Measurements from ENCODE around the gene TSPAN5.

Gene TSPAN5

DNA sequence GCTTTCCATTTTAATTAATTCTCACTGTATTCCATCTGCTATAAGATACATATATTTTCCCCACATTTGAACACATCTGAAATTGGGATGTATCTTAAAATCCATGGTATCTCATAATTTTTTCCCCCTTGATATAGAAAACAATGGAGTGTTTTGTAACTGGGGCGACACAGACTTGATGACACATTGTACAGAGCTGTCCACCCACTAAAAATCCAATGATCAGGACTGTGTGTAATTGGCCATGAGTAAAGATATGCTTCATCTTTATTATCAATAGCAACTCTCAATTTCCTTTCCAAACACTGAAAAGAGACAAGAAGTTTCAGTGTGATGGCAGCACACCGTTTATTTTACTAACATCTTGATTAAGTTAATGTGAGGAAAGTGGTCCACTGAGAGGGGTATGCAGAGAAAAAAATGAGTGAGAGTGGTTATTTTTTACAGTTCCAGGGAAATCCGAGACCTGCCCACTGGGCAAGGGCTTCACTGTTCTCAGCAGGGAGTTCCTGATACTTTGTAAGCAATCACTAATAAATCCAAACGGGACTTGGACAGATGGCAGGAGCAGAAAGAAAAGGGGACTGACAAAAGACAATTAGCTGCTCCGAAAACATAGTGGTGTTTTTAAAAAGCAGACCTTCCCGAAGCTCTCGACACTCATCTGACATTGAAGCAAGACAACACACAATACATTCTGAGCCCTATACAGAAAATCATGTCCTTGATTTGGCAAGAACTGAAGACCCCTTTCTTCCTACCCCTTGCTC is 149.4 kb downstream of the TSPAN5 start:
- TF ChIP-seq CTCF (conservative IDR thresholded peaks at IDR 0.05; ENCODE audit: low read length), result no peak
- no peak overlapping the region for H3K4me3 ChIP-seq (ENCODE audit: low read length)
- DNase-seq (ENCODE audit: low read depth), result no peak

DNA sequence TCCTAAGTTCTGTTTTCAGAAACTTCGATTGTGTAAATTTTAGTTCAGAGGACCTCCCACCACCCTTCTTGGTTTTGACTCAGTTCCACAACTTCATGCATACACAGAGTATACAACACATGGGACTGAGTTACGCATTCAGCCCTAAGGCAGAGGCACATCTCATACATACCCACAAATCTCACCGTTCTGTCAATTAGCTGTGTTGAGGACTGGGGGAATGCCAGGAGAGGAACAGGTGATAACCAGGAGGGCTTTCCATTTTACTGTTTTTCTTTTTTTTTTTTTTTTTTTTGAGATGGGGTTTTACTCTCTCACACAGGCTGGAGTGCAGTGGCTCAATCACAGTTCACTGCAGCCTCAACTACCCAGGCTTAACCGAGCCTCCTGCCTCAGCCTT is 150.2 kb downstream of the TSPAN5 start:
- TF ChIP-seq CTCF (conservative IDR thresholded peaks at IDR 0.05; ENCODE audit: low read length), result no peak
- H3K4me3 ChIP-seq (ENCODE audit: low read length), result no peak overlapping the region
- no peak for DNase-seq (ENCODE audit: low read depth)

GRCh38 chr4:98507299-98507698 is 151.1 kb downstream of the TSPAN5 start:
- DNase-seq (ENCODE audit: low read depth), result no peak
- no peak overlapping the region for H3K4me3 ChIP-seq (ENCODE audit: low read length)
- no peak for TF ChIP-seq CTCF (conservative IDR thresholded peaks at IDR 0.05; ENCODE audit: low read length)

DNA sequence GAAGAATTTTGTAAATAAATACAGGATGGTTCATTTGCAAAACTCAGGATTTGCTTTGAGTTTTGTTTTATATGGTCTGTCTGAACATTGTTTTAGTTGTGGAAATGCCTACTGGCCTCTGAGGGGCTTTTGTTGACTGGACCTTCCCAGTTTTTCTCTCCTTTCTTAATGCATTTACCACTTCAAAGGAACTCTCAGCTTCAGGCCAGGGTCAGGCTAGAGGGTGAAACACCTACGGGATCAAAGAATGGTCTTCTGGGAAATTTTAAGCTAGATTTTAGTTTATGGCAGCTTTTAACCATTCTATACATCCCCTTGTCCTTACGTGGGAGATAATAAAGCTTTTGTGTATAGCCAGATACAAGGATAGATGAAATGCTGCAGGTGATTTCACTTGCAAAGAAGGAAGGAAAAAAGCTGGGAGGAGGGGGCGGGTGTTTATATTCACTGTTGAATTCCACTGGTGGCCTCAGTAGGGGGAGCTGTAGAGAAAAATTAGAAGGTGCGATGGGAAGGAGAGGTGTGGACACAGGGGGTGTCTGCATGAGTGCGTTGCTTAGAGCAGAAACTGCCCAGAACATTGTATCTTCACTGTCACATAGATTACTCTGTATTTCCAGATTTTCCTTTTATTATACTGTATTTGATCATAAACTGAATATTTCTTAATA is 151.8 kb downstream of the TSPAN5 start:
- no peak overlapping the region for H3K4me3 ChIP-seq (ENCODE audit: low read length)
- no peak for TF ChIP-seq CTCF (conservative IDR thresholded peaks at IDR 0.05; ENCODE audit: low read length)
- DNase-seq (ENCODE audit: low read depth), result no peak

GRCh38 chr4:98505992-98506391 is 152.4 kb downstream of the TSPAN5 start:
- H3K4me3 ChIP-seq (ENCODE audit: low read length), result no peak overlapping the region
- DNase-seq (ENCODE audit: low read depth), result no peak
- no peak for TF ChIP-seq CTCF (conservative IDR thresholded peaks at IDR 0.05; ENCODE audit: low read length)

DNA sequence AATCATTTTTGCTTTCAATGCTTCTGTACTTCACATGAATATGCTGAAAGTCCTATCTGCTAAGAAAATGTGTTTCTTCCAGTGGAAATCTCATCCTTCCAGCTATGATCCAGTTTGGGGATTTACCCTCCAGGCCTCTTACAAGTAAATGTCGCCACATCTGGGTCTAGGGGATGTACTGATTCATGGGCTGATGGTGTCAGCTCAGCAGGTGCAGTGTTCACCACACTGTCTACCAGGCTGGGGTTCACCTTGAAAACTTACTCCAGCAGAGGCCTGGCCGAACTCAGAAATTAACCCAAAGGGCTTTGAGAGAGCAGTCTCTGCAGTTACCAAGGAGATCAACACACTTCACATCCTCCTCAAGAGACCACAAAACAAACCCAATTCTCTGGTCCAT is 154.3 kb downstream of the TSPAN5 start:
- DNase-seq (ENCODE audit: low read depth), result no peak
- no peak overlapping the region for H3K4me3 ChIP-seq (ENCODE audit: low read length)
- TF ChIP-seq CTCF (conservative IDR thresholded peaks at IDR 0.05; ENCODE audit: low read length), result no peak

- no peak overlapping the region for H3K4me3 ChIP-seq (ENCODE audit: low read length)
- no peak for TF ChIP-seq CTCF (conservative IDR thresholded peaks at IDR 0.05; ENCODE audit: low read length)
- no peak for DNase-seq (ENCODE audit: low read depth)
Observed at GRCh38 chr4:98503676-98504075, 154.7 kb downstream of the TSPAN5 start.

Data from AG10803 (cell line).